Measurements from ENCODE around the gene EIF3B.

DNA sequence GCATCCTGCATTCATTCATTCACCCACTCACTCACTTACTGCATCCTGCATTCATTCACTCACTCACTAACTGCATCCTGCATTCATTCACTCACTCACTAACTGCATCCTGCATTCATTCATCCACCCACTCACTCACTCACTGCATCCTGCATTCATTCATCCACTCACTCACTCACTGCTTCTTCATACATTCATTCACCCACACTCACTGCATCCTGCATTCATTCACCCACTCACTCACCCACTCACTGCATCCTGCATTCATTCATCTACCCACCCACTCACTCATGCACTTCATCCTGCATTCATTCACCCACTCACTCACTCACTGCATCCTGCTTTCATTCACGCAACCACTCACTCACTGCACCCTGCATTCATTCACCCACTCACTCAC, 38.8 kb upstream of the EIF3B start:
- no peak for TF ChIP-seq POLR2A (IDR thresholded peaks at IDR 0.05)
- TF ChIP-seq, protein P1, sequence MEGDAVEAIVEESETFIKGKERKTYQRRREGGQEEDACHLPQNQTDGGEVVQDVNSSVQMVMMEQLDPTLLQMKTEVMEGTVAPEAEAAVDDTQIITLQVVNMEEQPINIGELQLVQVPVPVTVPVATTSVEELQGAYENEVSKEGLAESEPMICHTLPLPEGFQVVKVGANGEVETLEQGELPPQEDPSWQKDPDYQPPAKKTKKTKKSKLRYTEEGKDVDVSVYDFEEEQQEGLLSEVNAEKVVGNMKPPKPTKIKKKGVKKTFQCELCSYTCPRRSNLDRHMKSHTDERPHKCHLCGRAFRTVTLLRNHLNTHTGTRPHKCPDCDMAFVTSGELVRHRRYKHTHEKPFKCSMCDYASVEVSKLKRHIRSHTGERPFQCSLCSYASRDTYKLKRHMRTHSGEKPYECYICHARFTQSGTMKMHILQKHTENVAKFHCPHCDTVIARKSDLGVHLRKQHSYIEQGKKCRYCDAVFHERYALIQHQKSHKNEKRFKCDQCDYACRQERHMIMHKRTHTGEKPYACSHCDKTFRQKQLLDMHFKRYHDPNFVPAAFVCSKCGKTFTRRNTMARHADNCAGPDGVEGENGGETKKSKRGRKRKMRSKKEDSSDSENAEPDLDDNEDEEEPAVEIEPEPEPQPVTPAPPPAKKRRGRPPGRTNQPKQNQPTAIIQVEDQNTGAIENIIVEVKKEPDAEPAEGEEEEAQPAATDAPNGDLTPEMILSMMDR (IDR thresholded peaks at IDR 0.05), result no peak

Data from Peyer's patch (tissue), 4 donors.